ENCODE measurements around the gene TOP3A.

Gene TOP3A

GRCh38 chr17:18230288-18231141, 84.3 kb downstream of the TOP3A start:
- DNase-seq = no peak

GRCh38 chr17:18229771-18230170, 85.0 kb downstream of the TOP3A start:
- no peak for DNase-seq

- no peak for DNase-seq
These were observed 85.5 kb downstream of the TOP3A start for GRCh38 chr17:18229254-18229653.

- DNase-seq = no peak
These were observed 86.6 kb downstream of the TOP3A start for GRCh38 chr17:18228176-18228682.

GRCh38 chr17:18227635-18228034, 87.2 kb downstream of the TOP3A start:
- no peak for DNase-seq

- DNase-seq = no peak
These were observed 88.4 kb downstream of the TOP3A start for GRCh38 chr17:18226284-18226945.

- DNase-seq = no peak
These were observed 89.0 kb downstream of the TOP3A start for GRCh38 chr17:18225642-18226283.

- peak; percentile 96 for DNase-seq
These were observed 89.6 kb downstream of the TOP3A start, which contains the start of gene LLGL1 for GRCh38 chr17:18225121-18225641. LLGL1 (plus strand) TSS chr17:18225635; CDS start chr17:18225683, 48 bp downstream.

GRCh38 chr17:18224387-18225120, 90.2 kb downstream of the TOP3A start:
- DNase-seq = no peak

- no peak for DNase-seq
These were observed 90.8 kb downstream of the TOP3A start for GRCh38 chr17:18224053-18224386.

Measured in activated CD4-positive, alpha-beta T cell treated with anti-CD3 and anti-CD28 coated beads, Interleukin-2, amount 50 U/mL, for 16 hours (primary cell).